Stimulated activated CD4-positive, alpha-beta T cell treated with anti-CD3 and anti-CD28 coated beads, TNF-alpha, amount 100 ng/mL, for 48 hours (primary cell): Measurements from ENCODE around the gene KLHL6.
"Not testable (repeated sequence)": the region's sequence is repeated elsewhere in the genome, so short reads cannot be mapped to it uniquely, and the experiment has no call there.

Source experiments
- DNase-seq, 3 donors: peaks; one replicate each; pipeline ENCODE4 v3.0.0-alpha.2; 2020; ENCODE audit warnings: low read depth in 3 of 3

Gene KLHL6

GRCh38 chr3:183555541-183556081, at the start of gene KLHL6:
TSS of gene KLHL6 (minus strand) at chr3:183555706. CDS start at chr3:183555653, 53 bp downstream.
- peak; percentile 44 to 74 (median 57) for DNase-seq

DNA sequence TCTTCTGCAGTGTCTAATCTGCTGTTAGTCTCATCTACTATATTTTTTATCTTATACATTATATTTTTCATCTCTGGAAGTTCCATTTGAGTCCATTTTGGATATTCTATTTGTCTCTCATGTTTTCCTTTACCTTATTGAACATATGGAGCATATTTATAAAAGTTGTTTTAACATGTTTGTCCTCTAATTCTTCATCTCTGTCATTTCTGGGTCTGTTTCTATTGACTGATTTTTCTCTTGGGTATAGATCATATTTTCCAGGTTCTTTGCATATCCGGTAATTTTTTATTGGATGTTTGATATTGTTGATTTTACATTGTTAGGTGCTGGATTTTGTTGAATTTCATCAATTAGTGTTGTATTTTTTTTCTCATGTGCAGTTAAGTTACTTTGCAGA, 42.5 kb upstream of the KLHL6 start:
- no peak for DNase-seq

GRCh38 chr3:183594636-183595035, 39.1 kb upstream of the KLHL6 start:
- DNase-seq = no peak

DNA sequence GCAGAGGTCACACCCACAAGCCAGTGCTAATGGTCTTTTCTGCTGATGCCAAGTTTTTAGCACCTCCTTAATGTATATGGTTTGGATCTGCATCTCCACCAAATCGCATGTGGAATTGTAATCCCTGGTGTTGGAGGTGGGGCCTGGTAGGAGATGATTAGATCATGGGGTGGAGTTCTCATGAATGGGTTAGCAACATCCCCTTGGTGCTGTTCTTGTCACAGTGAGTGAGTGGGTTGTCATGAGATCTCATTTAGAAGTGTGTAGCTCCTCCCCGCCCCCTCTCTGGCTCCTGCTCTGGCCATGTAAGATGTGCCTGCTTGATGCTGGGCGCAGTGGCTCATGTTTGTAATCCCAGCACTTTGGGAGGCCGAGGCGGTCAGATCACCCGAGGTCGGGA, 37.3 kb upstream of the KLHL6 start:
- DNase-seq = no peak

DNA sequence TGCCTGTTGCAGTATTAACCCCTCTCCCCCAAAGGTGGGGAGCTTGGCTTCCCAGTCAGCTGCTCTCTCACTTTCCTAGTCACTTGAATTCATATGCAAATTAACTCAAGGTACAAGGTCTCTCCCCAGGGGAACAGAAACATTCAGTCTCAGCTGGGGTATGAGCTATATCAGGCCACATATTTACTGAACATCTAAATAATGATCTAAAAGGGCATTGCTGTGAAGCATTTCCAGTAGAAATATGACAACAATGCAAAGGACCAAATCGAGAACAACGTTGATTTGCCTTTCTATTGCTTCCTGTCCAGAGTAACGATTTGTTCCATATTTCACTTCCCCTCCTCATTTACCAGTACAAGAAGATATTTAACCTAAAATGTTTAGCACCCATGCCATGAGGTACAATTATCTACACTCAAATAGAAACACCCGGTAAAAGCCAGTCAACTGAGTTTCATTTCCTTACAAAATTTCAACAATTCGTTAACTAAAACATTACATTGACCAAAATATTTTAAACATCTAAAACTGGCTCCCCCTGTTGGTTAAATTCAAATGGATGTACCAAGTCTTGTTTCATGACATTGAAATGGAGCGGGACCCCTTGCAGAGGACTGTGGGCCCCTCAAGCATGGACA, 36.5 kb upstream of the KLHL6 start:
- no peak for DNase-seq

- DNase-seq = no peak
Measured at GRCh38 chr3:183590442-183590841, 34.9 kb upstream of the KLHL6 start.

- DNase-seq = no peak
Measured at GRCh38 chr3:183587336-183587735, 31.8 kb upstream of the KLHL6 start.

- no peak for DNase-seq
Measured at GRCh38 chr3:183586477-183586876, 31.0 kb upstream of the KLHL6 start.

DNA sequence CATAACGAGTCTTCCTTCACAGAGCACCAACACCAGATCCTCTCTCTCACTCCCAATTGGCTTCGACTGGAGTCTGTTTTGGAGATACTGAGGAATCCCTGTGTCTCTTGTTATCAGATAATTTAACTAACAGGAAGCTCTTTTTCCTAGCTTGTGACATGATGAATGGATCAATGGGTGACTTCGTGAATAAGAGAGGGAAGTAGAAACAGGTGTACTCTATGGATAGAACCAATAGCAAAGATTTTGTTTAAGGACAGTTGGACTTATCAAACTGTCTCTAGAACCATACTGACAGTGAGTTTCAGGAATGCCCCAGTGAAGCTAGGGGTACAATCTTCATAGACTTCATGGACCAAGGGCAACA, 29.4 kb upstream of the KLHL6 start:
- no peak for DNase-seq

GRCh38 chr3:183584246-183584913, 28.9 kb upstream of the KLHL6 start:
- DNase-seq = no peak

- DNase-seq = no peak
Measured at GRCh38 chr3:183583331-183584245, 28.1 kb upstream of the KLHL6 start.

DNA sequence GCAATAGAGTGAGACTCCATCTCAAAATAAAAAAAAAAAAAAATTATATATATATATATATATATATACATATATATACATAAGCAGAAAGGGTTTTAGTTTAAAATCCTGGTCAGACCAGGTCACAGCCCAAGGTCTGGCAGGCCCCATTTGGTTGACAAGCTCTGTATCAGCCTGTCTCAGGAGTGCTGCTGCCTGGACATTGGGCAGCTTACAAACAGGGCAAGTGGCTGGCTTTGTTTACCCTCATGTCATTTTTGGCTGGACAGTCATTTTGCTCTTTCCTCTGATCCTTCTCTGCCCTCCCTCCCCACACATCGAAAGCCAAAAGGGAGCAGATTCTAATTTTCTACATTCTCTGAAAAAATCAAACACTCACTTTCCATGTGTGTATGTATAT, 26.7 kb upstream of the KLHL6 start:
- DNase-seq = no peak

- DNase-seq = no peak
Measured at GRCh38 chr3:183581496-183582155, 26.1 kb upstream of the KLHL6 start.

- DNase-seq = no peak
Measured at GRCh38 chr3:183579967-183580900, 24.7 kb upstream of the KLHL6 start.

DNA sequence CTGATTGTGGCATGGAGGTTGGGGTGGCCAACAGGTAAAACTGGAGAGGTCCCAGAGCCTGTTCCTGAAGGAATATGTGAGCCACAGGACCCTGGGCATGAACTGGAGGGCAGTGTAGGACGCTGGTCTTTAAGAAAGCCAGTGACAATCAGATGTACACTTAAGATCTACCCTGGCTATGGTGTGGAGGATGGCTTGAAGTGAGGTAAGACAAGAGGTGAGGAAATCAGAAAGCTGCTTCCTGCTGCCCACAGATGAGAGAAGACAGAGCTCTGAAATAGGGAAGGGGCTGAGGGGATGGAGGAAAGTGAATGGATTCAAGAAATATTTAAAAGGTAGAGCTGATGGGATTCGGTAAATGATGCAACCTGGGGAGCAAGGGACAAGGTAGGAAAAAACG, 22.7 kb upstream of the KLHL6 start:
- no peak for DNase-seq

DNA sequence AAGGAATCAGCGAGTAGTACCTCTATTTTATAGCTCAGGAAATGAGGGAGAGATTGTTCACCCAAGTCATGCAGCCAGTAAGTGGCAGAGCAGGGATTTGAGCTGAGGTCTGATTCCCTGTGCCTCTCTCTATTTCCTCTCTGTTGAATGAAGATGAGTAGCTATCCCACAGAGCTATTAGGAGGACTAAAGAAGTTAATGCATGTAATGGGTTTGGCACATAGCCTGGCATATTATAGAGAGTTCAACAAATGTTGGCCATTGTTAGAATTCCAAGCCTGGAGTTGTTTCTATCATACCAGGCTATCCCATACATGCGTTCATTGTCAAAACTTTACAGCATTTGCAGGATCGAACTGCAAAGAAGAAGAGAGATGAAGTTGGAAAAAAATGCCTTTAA, 21.8 kb upstream of the KLHL6 start:
- DNase-seq = no peak

GRCh38 chr3:183576487-183577107, 21.1 kb upstream of the KLHL6 start:
- DNase-seq = no peak

DNA sequence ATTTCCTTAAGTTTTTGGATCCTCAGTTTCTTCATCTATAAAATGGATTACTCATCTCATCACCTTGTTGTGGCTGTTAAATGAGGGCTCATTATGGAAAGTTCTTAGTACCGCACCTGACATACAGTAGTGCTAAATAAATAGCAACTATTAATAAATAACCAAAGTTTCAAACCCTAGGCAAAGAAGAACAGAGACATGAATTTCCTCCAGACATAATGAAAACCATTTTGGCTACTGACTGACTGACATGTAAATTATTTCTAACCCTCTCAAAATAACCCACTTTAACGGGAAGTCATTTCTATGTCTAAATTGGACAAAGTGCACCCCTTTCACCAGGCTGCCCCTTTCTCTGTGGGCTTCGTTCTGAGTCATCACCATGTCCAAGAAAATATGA, 17.4 kb upstream of the KLHL6 start:
- no peak for DNase-seq

DNA sequence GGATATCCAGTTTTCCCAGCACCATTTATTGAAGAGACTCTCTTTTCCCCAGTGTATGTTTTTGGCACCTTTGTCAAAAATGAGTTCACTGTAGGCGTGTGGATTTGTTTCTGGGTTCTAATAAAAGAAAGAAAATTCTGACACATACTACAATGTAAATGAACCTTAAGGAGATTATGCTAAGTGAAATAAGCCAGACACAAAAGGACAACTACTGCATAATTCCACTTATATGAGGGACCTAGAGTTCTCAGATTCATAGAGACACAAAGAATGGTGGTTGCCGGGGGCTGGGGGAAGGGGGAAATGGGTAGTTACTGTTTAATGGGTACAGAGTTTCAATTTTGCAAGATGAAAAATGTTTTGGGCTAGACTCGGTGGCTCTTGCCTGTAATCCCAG, 14.7 kb upstream of the KLHL6 start:
- DNase-seq = not testable (repeated sequence)

GRCh38 chr3:183566880-183567279, 11.4 kb upstream of the KLHL6 start:
- DNase-seq = no peak
